ENCODE results near the gene RMND5B.
"Not testable (repeated sequence)": the region's sequence is repeated elsewhere in the genome, so short reads cannot be mapped to it uniquely, and the experiment has no call there.

GRCh38 chr5:178130234-178130575 lies 609 bp upstream of the RMND5B start:
- TF ChIP-seq, protein P1, sequence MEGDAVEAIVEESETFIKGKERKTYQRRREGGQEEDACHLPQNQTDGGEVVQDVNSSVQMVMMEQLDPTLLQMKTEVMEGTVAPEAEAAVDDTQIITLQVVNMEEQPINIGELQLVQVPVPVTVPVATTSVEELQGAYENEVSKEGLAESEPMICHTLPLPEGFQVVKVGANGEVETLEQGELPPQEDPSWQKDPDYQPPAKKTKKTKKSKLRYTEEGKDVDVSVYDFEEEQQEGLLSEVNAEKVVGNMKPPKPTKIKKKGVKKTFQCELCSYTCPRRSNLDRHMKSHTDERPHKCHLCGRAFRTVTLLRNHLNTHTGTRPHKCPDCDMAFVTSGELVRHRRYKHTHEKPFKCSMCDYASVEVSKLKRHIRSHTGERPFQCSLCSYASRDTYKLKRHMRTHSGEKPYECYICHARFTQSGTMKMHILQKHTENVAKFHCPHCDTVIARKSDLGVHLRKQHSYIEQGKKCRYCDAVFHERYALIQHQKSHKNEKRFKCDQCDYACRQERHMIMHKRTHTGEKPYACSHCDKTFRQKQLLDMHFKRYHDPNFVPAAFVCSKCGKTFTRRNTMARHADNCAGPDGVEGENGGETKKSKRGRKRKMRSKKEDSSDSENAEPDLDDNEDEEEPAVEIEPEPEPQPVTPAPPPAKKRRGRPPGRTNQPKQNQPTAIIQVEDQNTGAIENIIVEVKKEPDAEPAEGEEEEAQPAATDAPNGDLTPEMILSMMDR (IDR thresholded peaks at IDR 0.05): not testable (repeated sequence)
- TF ChIP-seq POLR2AphosphoS5 (IDR thresholded peaks at IDR 0.05; ENCODE audit: insufficient read depth in 1 of 2, low read depth in 1 of 2); POLR2A (IDR thresholded peaks at IDR 0.05): not testable (repeated sequence)

Measured in vagina (tissue), 2 donors.